NCI-H226 (cell line): ENCODE data around the gene CNGB1.
"Not testable (repeated sequence)": the region's sequence is repeated elsewhere in the genome, so short reads cannot be mapped to it uniquely, and the experiment has no call there.

Experiments
- DNase-seq: peaks from one replicate; pipeline ENCODE4 v3.0.0-alpha.2; 2015

The CNGB1 gene

DNA sequence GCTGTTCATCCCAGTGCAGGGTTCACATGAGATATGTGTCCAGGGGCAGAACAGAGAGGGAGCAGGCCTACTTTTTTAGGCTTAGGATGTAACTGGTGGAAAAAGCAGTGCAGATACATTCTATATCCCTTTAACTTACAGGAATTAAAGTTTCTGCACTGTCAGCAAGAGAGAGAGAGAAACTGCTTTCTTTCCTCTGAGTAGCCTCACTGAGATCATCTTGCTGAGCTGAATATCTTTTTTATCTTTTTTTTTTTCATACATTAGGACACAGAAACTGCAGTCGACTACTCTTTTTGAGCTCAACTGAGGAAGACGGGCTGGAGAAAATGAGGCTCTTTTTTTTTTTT lies 50.1 kb downstream of the CNGB1 start:
- no peak for DNase-seq

GRCh38 chr16:57920215-57920879 lies 50.6 kb downstream of the CNGB1 start:
- DNase-seq: no peak

DNA sequence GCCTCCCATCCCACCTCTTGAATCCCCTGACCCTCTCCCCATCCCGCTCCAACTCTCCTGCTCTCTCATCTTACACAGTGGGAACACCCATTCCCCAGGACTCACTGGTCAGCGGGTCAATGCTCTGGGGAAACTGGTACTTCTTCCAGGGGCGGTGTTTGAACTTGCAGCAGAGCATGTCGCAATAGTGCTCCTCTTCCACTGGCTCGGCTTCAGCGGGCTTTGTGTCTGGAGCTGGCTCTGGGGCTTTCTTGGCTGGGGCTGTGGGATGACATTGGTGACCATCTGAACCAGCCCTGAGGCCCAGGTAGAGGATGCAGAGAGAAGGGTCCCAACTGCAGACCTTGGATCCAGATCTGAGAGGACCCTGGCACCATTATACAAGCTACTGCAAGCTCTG lies 51.9 kb downstream of the CNGB1 start:
- no peak for DNase-seq

GRCh38 chr16:57918444-57918843 lies 52.5 kb downstream of the CNGB1 start:
- DNase-seq: no peak

DNA sequence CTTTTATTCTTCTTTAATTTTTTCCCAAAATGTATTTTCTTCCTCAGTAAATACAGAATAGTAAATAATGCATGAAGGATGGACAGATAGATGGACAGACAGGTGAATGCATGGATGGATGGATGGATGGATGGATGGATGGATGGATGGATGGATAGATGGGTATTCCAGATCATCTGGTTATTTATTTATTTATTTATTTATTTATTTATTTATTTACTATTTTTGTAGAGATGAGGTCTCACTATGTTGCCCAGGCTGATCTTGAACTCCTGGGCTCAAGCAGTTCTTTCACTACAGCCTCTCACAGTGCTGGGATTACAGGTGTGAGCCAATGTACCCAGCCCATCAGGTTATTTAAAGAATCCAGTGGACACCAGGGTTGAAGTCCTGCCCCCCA lies 53.0 kb downstream of the CNGB1 start:
- not testable (repeated sequence) for DNase-seq

GRCh38 chr16:57917489-57917888 lies 53.4 kb downstream of the CNGB1 start:
- DNase-seq: not testable (repeated sequence)

- DNase-seq: no peak
Measured at GRCh38 chr16:57916735-57917438, 54.0 kb downstream of the CNGB1 start.

- no peak for DNase-seq
Measured at GRCh38 chr16:57915811-57916488, 55.0 kb downstream of the CNGB1 start.

GRCh38 chr16:57915267-57915666 lies 55.7 kb downstream of the CNGB1 start:
- DNase-seq: no peak

DNA sequence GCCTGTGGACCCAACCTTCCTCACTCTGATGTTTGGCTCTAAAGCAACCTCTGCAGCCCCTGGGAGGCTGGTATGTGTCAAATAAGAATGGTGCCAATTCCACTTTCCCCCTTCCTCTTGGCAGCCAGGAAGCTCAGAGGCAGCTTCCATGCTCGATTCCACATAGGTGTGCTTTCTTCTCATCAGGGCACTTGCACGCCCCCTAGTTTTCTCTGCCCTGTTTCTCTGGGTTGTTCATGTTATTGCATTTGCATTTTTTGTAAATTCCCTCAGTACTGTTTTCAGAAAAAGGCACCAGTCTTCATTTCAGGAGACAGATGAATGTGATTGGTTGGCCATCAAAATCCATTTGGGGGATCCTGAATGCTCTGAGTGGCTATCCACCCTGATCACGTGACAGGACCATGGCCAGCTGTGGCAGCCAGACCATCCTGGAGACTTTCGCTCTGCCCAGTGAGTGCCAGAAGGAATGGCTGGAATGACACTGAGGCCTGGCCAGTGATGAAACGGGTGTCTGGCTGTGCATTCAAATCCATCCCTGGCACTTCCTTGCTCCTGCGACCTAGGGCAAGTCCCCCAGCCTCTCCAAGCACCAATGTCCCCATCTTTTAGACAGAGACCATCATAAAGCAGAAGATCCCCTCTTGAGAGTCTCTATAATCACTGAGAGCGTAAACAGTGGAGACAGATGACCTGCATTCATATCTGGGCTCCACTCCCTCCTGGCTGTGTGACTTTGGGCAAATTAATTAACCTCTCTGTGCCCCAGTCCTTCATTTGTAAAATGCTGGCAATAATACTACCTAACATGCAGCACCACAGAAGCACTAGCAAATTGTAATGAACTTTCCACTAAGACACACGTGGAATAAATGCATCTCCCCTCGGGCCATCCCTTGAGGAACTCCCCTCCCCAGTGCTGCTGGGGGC lies 56.4 kb downstream of the CNGB1 start:
- DNase-seq: no peak

DNA sequence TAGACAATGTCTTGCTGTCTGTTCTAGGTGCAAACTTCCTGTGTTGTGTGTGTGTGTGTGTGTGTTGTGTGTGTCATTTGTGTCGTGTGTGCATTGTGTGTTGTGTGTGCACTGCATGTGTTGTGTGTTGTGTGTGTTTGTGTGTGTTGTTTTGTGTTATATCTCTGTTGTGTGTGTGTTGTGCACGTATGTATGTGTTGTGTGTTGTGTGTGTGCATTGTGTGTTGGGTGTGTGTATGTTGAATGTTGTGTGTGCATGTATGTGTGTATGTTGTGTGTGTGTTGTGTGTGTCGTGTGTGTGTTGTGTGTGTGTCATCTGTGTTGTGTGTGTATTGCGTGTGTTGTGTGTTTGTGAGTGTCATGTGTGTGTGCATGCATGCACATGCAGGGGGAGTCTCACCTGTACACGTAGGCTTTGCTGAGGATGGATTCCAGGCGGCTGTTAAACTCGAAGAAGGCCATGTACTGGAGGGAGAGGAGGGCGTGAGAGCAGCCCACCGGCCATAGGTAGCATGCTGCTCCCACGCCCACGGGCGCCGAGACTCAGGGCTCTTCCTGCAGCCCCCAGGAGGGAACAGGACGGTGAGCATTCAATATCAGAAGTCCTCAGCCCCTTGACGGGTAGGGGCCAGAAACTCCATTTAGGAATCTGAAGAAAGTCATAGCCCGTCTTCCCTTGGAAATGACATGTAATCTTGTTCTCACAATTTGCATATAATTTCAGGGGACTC lies 58.2 kb downstream of the CNGB1 start:
- DNase-seq: no peak

DNA sequence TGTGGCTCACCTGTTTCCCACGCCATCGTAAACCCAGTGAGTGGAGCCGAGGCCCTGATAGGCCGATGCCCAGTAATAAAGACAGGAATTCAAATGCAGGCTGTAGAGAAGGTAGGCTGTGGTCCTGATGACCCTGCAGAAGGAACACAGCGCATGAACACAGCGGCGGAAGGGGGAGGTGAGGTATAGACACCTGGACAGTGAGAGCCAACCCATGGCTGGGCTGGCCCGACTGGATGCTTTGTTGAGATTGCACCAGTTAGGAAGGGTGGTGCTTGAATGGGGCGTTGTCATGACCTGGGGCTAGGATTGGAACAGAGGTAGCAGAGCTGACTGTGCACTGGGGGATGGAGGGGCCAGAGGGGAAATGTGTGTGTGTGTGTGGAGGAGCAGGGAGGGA lies 59.2 kb downstream of the CNGB1 start:
- DNase-seq: no peak

GRCh38 chr16:57910696-57911095 lies 60.2 kb downstream of the CNGB1 start:
- no peak for DNase-seq

DNA sequence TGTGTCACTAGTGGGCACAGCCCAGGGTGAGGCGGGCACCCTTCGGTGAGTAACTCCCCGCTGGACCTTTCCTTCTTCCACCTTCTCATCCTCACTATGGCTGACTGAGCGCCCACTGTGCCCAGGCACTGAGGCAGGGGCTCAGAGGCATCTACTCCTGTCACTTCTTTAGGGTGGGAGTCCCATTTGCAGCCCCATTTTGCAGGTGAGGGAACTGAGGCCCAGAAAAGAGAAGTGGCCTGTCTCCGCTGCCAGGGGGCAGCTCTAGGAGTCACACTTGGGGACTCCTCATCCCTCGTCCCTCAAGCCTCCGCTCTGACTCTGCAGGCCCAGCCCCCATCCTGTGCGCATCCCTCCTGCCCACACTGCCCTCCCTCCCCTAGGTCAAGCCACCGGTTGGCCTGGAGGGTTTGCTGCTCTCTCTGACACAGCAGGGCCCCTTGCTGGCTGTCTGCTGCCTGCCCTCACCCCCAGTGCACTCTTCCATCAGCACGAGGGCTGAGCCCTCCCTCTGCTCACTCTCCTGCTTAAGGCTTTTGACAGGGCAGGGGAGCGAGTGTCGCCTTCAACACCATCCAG lies 62.4 kb downstream of the CNGB1 start:
- DNase-seq: no peak

DNA sequence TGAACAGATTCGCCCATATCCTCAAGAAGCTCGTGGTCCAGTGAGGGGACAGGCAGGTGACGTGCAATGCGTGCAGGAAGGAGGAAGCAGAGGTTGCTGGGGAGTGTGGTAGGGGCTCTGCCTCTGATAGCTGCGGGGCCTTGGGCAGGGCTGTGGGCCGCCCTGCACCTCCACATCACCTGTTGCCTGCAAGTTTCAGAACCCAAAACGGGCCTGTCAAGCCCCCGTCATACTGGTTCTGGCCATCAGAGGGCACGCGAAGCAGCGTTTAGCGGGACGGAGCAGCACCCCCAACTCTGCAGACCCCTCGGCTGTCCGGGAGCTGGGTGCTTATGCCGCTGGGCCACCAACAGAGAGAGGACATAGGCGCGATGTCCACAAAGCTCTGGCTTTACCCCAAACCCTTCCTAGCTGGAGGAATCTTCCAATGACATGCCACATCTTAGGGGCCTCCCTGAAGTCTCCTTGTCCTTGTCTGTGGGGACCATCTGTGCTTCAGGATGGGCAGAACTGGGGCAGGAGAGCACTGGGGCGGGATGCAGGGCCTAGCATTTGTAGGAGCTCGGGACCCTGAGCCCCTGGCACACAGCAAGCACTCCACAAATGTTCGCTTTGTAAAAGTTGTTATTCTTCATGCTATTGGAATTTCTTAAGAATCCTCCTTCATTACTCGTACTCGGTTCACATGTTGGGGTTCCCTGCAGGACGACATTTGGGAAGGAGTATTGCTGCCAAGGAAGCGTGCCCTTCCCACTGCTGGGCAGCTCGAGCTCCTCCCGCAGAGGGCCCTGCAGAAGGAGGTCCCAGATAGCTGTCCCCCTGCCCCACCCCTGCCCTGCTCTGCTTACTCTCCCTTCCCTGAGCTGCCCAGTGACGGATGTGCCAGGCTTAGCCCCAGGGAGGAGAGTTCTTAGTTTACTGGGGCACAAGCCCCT lies 64.3 kb downstream of the CNGB1 start:
- no peak for DNase-seq

DNA sequence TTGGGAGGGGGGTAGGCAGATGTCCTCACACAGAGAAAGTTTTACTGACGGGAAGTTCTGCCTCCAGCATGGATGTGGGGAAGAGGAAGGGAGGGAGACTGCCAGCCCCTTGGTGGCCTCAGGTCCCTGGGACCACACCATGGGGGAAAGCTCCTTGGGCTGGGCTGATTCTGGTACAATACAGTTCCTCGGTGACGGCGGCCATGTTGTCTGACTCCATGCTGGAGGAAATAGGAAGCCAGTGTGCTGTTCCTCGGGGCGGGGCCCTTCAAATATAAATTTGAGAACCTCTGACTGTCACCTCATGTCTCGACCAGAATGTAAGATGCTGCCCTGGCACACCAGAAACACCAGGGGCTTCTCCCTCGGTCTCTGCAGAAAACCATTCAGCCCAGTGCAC lies 66.8 kb downstream of the CNGB1 start:
- DNase-seq: no peak

DNA sequence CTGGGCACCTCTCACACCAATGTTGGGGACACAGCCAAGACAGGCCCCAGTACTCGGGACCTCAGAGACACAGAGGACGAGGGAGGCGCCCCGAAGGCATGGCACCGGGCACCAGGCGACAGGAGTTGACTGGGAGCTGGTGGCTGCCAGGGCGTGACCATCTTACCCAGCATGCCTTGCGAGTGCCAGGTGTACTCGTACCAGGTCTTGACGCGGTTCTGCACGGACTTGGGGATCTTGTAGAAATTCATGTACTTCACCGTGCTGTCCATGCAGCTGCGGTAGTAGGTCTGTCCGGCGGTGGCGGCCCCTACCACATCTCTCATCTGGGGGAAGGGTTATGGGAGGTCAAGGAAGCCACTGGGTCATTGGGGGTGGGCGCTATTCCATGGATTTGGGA lies 67.3 kb downstream of the CNGB1 start:
- DNase-seq: no peak

DNA sequence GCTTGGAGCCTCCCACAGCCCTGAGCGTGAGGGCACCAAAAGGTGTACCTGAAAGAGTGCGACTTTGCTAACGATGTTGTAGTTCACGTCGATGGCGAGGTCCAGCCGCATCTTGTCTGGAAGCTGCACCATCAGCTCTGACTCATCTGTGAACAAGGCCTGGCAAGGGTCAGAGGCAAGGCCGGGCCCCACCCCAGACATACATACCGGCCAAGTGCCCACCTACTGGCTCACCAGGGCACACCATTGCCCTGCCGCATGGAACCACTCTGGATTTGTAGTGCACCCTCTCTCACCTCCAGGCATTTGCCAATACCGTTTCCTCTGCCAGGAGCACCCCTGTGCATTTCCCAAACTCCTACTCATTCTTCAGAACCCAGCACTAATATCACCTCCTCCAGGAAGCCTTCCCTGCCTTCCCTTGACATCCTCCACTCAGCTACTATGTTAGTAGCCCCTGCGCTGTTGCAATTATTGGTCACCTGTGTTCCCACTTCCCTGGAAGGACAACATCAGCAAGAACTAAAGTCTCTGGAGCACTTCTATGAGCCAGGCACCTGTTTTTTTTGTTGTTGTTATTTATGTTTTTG lies 69.4 kb downstream of the CNGB1 start:
- no peak for DNase-seq

DNA sequence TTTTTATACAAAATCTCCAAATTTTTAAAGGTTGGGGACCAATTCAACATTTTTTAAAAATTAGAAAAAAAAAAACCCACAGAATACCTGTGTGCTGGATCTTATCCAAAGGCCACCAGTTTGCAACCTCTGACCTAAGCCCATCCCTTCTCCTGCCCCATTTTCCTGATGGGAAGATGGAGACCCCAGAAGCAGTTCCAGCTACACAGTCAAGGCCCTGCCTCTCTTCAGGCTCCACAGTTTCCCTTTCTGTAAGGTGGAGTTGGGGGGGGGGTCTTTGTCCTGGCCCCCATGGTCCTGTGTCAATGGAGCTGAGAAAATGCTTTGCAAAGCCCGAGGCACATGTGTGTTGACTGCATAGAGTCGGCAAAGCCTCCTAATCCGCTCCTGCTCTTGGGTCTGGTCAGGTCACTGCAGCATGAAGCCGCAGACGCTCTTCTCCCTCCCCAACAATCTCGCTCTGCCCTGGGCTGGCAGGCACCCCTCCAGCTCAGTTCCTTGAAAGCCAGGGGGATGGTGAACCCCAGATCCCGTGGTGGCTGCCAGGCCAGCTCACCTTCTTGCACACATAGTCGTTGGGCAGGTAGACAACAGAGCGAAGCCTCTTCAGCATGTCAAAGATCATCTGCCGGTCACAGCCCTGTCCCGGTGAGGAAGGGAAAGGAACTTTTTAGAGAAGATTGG lies 70.0 kb downstream of the CNGB1 start:
- no peak for DNase-seq
